DOHH2 (cell line): ENCODE results near the gene TMCC1.
"Not testable (repeated sequence)": the region's sequence is repeated elsewhere in the genome, so short reads cannot be mapped to it uniquely, and the experiment has no call there.

ENCODE experiments used
- EZH2phosphoT487 ChIP-seq: fragments of 200-600 bp; sonication (generic); IDR thresholded peaks from 2 replicates; pipeline ENCODE4 v1.6.1; 2017; ENCODE audit warnings: borderline replicate concordance, mild to moderate bottlenecking, antibody characterized with exemption, low read length, moderate library complexity, mixed read lengths
- TF ChIP-seq, protein P1 (sequence below): fragments of 200-600 bp; sonication (generic); IDR thresholded peaks from one replicate; pipeline ENCODE4 v1.5.1; 2014; ENCODE audit warnings: antibody characterized with exemption, mild to moderate bottlenecking, low read depth, low read length; ENCODE audit not compliant: poor library complexity, severe bottlenecking

- TF ChIP-seq, protein P1, sequence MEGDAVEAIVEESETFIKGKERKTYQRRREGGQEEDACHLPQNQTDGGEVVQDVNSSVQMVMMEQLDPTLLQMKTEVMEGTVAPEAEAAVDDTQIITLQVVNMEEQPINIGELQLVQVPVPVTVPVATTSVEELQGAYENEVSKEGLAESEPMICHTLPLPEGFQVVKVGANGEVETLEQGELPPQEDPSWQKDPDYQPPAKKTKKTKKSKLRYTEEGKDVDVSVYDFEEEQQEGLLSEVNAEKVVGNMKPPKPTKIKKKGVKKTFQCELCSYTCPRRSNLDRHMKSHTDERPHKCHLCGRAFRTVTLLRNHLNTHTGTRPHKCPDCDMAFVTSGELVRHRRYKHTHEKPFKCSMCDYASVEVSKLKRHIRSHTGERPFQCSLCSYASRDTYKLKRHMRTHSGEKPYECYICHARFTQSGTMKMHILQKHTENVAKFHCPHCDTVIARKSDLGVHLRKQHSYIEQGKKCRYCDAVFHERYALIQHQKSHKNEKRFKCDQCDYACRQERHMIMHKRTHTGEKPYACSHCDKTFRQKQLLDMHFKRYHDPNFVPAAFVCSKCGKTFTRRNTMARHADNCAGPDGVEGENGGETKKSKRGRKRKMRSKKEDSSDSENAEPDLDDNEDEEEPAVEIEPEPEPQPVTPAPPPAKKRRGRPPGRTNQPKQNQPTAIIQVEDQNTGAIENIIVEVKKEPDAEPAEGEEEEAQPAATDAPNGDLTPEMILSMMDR, result not testable (repeated sequence)
- TF ChIP-seq EZH2phosphoT487, result not testable (repeated sequence)
Observed at GRCh38 chr3:129610794-129611445, 282.6 kb downstream of the TMCC1 start.
